Left ventricle myocardium inferior (tissue), 1 donor: ENCODE data around the gene PDE4B. TPM values are rescaled to one million over a fixed set of nuclear protein-coding genes. Genes with fewer than 3 reads are reported as not detected.

Experiments
- DNase-seq: peaks from one replicate; pipeline ENCODE4 v3.0.0-alpha.2; 2020
- H3K27ac ChIP-seq: fragments of 200-600 bp; replicated peaks from 2 replicates; pipeline ENCODE4 v1.8.0; 2021
- H3K27me3 ChIP-seq: fragments of 200-600 bp; 2 replicates; pipeline ENCODE4 v1.8.0; 2021; ENCODE audit warnings: low read depth
- H3K36me3 ChIP-seq: fragments of 200-600 bp; 2 replicates; pipeline ENCODE4 v1.8.0; 2021
- H3K4me1 ChIP-seq: fragments of 200-600 bp; 2 replicates; pipeline ENCODE4 v1.8.0; 2021
- H3K4me3 ChIP-seq: fragments of 200-600 bp; 2 replicates; pipeline ENCODE4 v1.8.0; 2021; ENCODE audit warnings: mild to moderate bottlenecking, moderate library complexity
- H3K9me3 ChIP-seq: fragments of 200-600 bp; replicated peaks from 2 replicates; pipeline ENCODE4 v1.8.0; 2021
- CTCF ChIP-seq: fragments of 200-600 bp; IDR thresholded peaks from 2 replicates; pipeline ENCODE4 v1.8.0; 2021; ENCODE audit warnings: antibody characterized with exemption, mild to moderate bottlenecking, borderline replicate concordance
- intact Hi-C: fragments of 100-400 bp; cut with micrococcal nuclease; formaldehyde crosslinking; loops from one replicate; pipeline ENCODE4 v1.11.0; 2022
- total RNA-seq: library from RNA; stranded (reverse); fragmentation: NEBNext Ultra II Directional; extraction: Animal tissue kit (Norgen Biotek cat#: 25700); gene quantifications from one replicate; pipeline ENCODE4 v1.2.1, GENCODE V29; 2021
- donor health status: DM: no; HTN: yes; CAD: no; lungs with severe emphysema.

PDE4B gene
- total RNA-seq, 1 donor from 2014 or later, result 3.5 TPM

GRCh38 chr1:66383168-66383567, 590.5 kb downstream of the PDE4B start:
- intact Hi-C loops, result no loop called here
- Histone ChIP-seq H3K9me3 (peaks cover 14% of the 10 kb centered on the region), H3K27ac (no peak overlapping the region), H3K4me1 (peaks cover 6% of the 10 kb centered on the region), H3K36me3 (no peaks in the 10 kb centered on the region), H3K27me3 (no peaks in the 10 kb centered on the region), H3K4me3 (no peak overlapping the region)
- DNase-seq, result no peak
- no peak for TF ChIP-seq CTCF

- DNase-seq, result no peak
- intact Hi-C loops, result no loop called here
- H3K4me1 ChIP-seq, result peaks cover 6% of the 10 kb centered on the region
- no peaks in the 10 kb centered on the region for H3K27me3 ChIP-seq
- H3K4me3 ChIP-seq, result no peak overlapping the region
- H3K27ac ChIP-seq, result no peak overlapping the region
- no peak for TF ChIP-seq CTCF
- peaks cover 14% of the 10 kb centered on the region for H3K9me3 ChIP-seq
- no peaks in the 10 kb centered on the region for H3K36me3 ChIP-seq
These were observed 590.9 kb downstream of the PDE4B start for GRCh38 chr1:66383611-66384010.

GRCh38 chr1:66384258-66384921, 591.7 kb downstream of the PDE4B start:
- intact Hi-C loops, result no loop called here
- Histone ChIP-seq H3K27ac (no peak overlapping the region), H3K9me3 (peaks cover 14% of the 10 kb centered on the region), H3K4me3 (no peak overlapping the region), H3K4me1 (peaks cover 6% of the 10 kb centered on the region), H3K36me3 (no peaks in the 10 kb centered on the region), H3K27me3 (no peaks in the 10 kb centered on the region)
- DNase-seq, result no peak
- no peak for TF ChIP-seq CTCF

GRCh38 chr1:66386712-66387111, 594.0 kb downstream of the PDE4B start:
- intact Hi-C loops, result no loop called here
- DNase-seq, result no peak
- Histone ChIP-seq H3K9me3 (peaks cover 19% of the 10 kb centered on the region), H3K36me3 (no peaks in the 10 kb centered on the region), H3K4me3 (no peak overlapping the region), H3K27ac (no peak overlapping the region), H3K27me3 (no peaks in the 10 kb centered on the region), H3K4me1 (no peaks in the 10 kb centered on the region)
- no peak for TF ChIP-seq CTCF

GRCh38 chr1:66388913-66389312, 596.2 kb downstream of the PDE4B start:
- no peak for TF ChIP-seq CTCF
- Histone ChIP-seq H3K9me3 (peaks cover 19% of the 10 kb centered on the region), H3K36me3 (no peaks in the 10 kb centered on the region), H3K4me3 (no peak overlapping the region), H3K4me1 (no peaks in the 10 kb centered on the region), H3K27me3 (no peaks in the 10 kb centered on the region), H3K27ac (no peak overlapping the region)
- intact Hi-C loops, result no loop called here
- DNase-seq, result no peak
